ENCODE data around the gene GET3. TPM values are rescaled to one million over a fixed set of nuclear protein-coding genes. Genes with fewer than 3 reads are reported as not detected.
A peak's percentile ranks its signal among the peaks of the same experiment; 100 is the strongest.

The GET3 gene
- total and polyA plus RNA-seq, 2 of the 13 experiments (the other 11 are each of a cell fraction or from before 2014, with no cell fraction given), result 57.7 to 59.4 TPM

- TF ChIP-seq SAFB2 (CRISPR knock-in tag; IDR thresholded peaks at IDR 0.05; ENCODE audit: borderline replicate concordance, low read depth) (peak; percentile 11; the same call in 1 of the 2 replicates), ZNF777 (CRISPR knock-in tag; IDR thresholded peaks at IDR 0.05) (peak; percentile 98), ZNF605 (CRISPR knock-in tag; IDR thresholded peaks at IDR 0.05) (no peak), ZNF841 (CRISPR knock-in tag; IDR thresholded peaks at IDR 0.05; ENCODE audit: borderline replicate concordance) (no peak), ZNF572 (CRISPR knock-in tag; IDR thresholded peaks at IDR 0.05) (0 out of 2 replicates have a peak, but pooled peaks have one; percentile 80), ZNF557 (CRISPR knock-in tag; IDR thresholded peaks at IDR 0.05) (no peak), NFIC (IDR thresholded peaks at IDR 0.05; ENCODE audit: low read length) (no peak), ADNP (CRISPR knock-in tag; IDR thresholded peaks at IDR 0.05) (0 out of 2 replicates have a peak, but pooled peaks have one; percentile 28), TCF7L2 (IDR thresholded peaks at IDR 0.05; ENCODE audit: low read depth, low read length) (no peak), ZNF598 (CRISPR knock-in tag; IDR thresholded peaks at IDR 0.05; ENCODE audit: borderline replicate concordance) (peak; percentile 75; the same call in 1 of the 2 replicates), ZBED4 (CRISPR knock-in tag; IDR thresholded peaks at IDR 0.05; ENCODE audit: borderline replicate concordance) (peak; percentile 81), BRCA1 (CRISPR knock-in tag; IDR thresholded peaks at IDR 0.05) (0 out of 2 replicates have a peak, but pooled peaks have one; percentile 44), RCOR2 (CRISPR knock-in tag; IDR thresholded peaks at IDR 0.05) (peak; percentile 26; the same call in 1 of the 2 replicates), TBX2 (CRISPR knock-in tag; IDR thresholded peaks at IDR 0.05; ENCODE audit: borderline replicate concordance) (peak; percentile 17; the same call in 1 of the 2 replicates), EEA1 (CRISPR knock-in tag; IDR thresholded peaks at IDR 0.05; ENCODE audit: borderline replicate concordance) (no peak), ETV5 (CRISPR knock-in tag; IDR thresholded peaks at IDR 0.05; ENCODE audit: borderline replicate concordance) (no peak), NR2F6 (IDR thresholded peaks at IDR 0.05) (no peak), NR2F6 (CRISPR knock-in tag; IDR thresholded peaks at IDR 0.05) (peak; percentile 33; the same call in 1 of the 2 replicates), MBD4 (IDR thresholded peaks at IDR 0.05; ENCODE audit: borderline replicate concordance, low read length) (no peak)
- TF ChIP-seq, protein P1, sequence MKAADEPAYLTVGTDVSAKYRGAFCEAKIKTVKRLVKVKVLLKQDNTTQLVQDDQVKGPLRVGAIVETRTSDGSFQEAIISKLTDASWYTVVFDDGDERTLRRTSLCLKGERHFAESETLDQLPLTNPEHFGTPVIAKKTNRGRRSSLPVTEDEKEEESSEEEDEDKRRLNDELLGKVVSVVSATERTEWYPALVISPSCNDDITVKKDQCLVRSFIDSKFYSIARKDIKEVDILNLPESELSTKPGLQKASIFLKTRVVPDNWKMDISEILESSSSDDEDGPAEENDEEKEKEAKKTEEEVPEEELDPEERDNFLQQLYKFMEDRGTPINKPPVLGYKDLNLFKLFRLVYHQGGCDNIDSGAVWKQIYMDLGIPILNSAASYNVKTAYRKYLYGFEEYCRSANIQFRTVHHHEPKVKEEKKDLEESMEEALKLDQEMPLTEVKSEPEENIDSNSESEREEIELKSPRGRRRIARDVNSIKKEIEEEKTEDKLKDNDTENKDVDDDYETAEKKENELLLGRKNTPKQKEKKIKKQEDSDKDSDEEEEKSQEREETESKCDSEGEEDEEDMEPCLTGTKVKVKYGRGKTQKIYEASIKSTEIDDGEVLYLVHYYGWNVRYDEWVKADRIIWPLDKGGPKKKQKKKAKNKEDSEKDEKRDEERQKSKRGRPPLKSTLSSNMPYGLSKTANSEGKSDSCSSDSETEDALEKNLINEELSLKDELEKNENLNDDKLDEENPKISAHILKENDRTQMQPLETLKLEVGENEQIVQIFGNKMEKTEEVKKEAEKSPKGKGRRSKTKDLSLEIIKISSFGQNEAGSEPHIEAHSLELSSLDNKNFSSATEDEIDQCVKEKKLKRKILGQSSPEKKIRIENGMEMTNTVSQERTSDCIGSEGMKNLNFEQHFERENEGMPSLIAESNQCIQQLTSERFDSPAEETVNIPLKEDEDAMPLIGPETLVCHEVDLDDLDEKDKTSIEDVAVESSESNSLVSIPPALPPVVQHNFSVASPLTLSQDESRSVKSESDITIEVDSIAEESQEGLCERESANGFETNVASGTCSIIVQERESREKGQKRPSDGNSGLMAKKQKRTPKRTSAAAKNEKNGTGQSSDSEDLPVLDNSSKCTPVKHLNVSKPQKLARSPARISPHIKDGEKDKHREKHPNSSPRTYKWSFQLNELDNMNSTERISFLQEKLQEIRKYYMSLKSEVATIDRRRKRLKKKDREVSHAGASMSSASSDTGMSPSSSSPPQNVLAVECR (CRISPR knock-in tag; IDR thresholded peaks at IDR 0.05; ENCODE audit: borderline replicate concordance), result peak; percentile 58; the same call in 1 of the 2 replicates
Measured at GRCh38 chr19:12757544-12758274, 20.4 kb downstream of the GET3 start (continued).

Measured in HepG2 (cell line).